Ovary (tissue), 9 donors: ENCODE measurements around the gene IQCM. TPM values are rescaled to one million over a fixed set of nuclear protein-coding genes. Genes with fewer than 3 reads are reported as not detected.

ENCODE experiments used
- DNase-seq, 5 donors: peaks; one replicate each; pipeline ENCODE4 v3.0.0-alpha.2; 2019 to 2020
- H3K27ac ChIP-seq, 2 donors: fragments of 200-600 bp; one replicate each; pipeline versions ENCODE4 v1.5.1 to v1.8.0; 2019 to 2022
- H3K27me3 ChIP-seq: fragments of 200-600 bp; one replicate; pipeline ENCODE4 v1.8.0; 2022
- H3K36me3 ChIP-seq: fragments of 200-600 bp; sonication (generic); one replicate; pipeline ENCODE4 v1.5.1; 2019
- H3K4me1 ChIP-seq: one replicate; pipeline ENCODE4 v1.8.1; 2013; ENCODE audit warnings: mild to moderate bottlenecking, moderate library complexity; ENCODE audit not compliant: insufficient read depth
- H3K4me3 ChIP-seq: fragments of 200-600 bp; sonication (generic); one replicate; pipeline ENCODE4 v1.5.1; 2017
- H3K9me3 ChIP-seq, 2 donors: fragments of 200-600 bp in 1 of 2; sonication (generic) in 1 of 2; one replicate each; pipeline versions ENCODE4 v1.5.1 to v1.8.1; 2013 to 2019; ENCODE audit warnings: mild to moderate bottlenecking in 1 of 2, moderate library complexity in 1 of 2
- CTCF ChIP-seq, 3 donors: fragments of 450-650 bp in 2 of 3; fragments of 200-600 bp in 1 of 3; IDR thresholded peaks; one replicate each; pipeline versions ENCODE4 v1.5.1 to v1.8.0; 2016 to 2022; ENCODE audit warnings: antibody characterized with exemption in 3 of 3, mild to moderate bottlenecking in 1 of 3
- EP300 ChIP-seq: sonication (generic); formaldehyde crosslinking; IDR thresholded peaks from one replicate; pipeline ENCODE4 v1.6.1; 2017; ENCODE audit warnings: antibody characterized with exemption
- POLR2A ChIP-seq: fragments of 450-650 bp; IDR thresholded peaks from one replicate; pipeline ENCODE4 v1.6.1; 2017; ENCODE audit warnings: antibody characterized with exemption, mild to moderate bottlenecking, moderate library complexity
- WGBS, 3 donors: extraction: QIAGEN DNeasy Blood & Tissue Kit in 1 of 3; methylation state at CpG; one replicate each; pipeline versions ENCODE4 v1.1.5 to v1.1.7; 2013 to 2017; 5-methylcytosine and 5-hydroxymethylcytosine counted together
- intact Hi-C, 4 donors: fragments of 100-400 bp; cut with DNase I; formaldehyde crosslinking; loops; one replicate each; pipeline versions ENCODE4 v1.11.0 to v1.15.1; 2022 to 2023
- polyA plus RNA-seq, 2 donors: library from polyadenylated mRNA; stranded (reverse); fragments of 200-250 nt in 1 of 2; fragments of 350-450 nt in 1 of 2; fragmentation: Illumina TruSeq in 1 of 2; extraction: RNeasy Lipid Tissue Mini Kit (QIAGEN cat#74804) in 1 of 2; gene quantifications; one replicate each; pipeline ENCODE4 v1.2.3, GENCODE V29; 2013 to 2014
- total RNA-seq, 7 donors: library from RNA; depleted of rRNA in 2 of 7; stranded (reverse); fragments of >200 nt in 2 of 7; fragmentation: NEBNext Ultra II Directional in 3 of 7; extraction: Animal tissue kit (Norgen Biotek cat#: 25700) in 3 of 7; gene quantifications; one replicate each; pipeline versions ENCODE4 v1.1.0 to v1.2.4, GENCODE V29; 2016 to 2023
- donor health status: DM: no; HTN: no; CAD: no; lungs with moderate emphysema.
- donor health status: DM: no; HTN: no; CAD: no.
- donor health status: Bipolar disorder and iron deficiency.
- donor health status: DM: yes; HTN: yes; CAD: no.
- donor health status: DM: no; HTN: no; CAD: no.
- donor health status: DM: yes; HTN: yes; CAD: no.

Gene IQCM
- total and polyA plus RNA-seq, 9 donors: not detected

GRCh38 chr4:149825336-149825735 lies 9.7 kb upstream of the IQCM start:
- no peak for DNase-seq
- H3K36me3 ChIP-seq: no peaks in the 10 kb centered on the region
- no peaks in the 10 kb centered on the region for H3K9me3 ChIP-seq
- intact Hi-C loops: no loop called here
- no peak overlapping the region for H3K27ac ChIP-seq
- no peaks in the 10 kb centered on the region for H3K27me3 ChIP-seq
- H3K4me1 ChIP-seq: no peaks in the 10 kb centered on the region
- no peak overlapping the region for H3K4me3 ChIP-seq
- 90 to 91% (median 90%) methylated on average over 2 of the region's 2 CpGs for WGBS, 3 donors
- no peak for TF ChIP-seq POLR2A
- no peak for TF ChIP-seq EP300
- TF ChIP-seq CTCF (IDR thresholded peaks at IDR 0.05): no peak

GRCh38 chr4:149823769-149824221 lies 8.2 kb upstream of the IQCM start:
- no peak for DNase-seq
- no peaks in the 10 kb centered on the region for H3K9me3 ChIP-seq
- H3K36me3 ChIP-seq: no peaks in the 10 kb centered on the region
- H3K27ac ChIP-seq: no peak overlapping the region
- H3K27me3 ChIP-seq: no peaks in the 10 kb centered on the region
- intact Hi-C loops: no loop called here
- WGBS, 3 donors: 54 to 66% (median 61%) methylated on average over 4 of the region's 4 CpGs
- H3K4me1 ChIP-seq: no peaks in the 10 kb centered on the region
- H3K4me3 ChIP-seq: no peak overlapping the region
- TF ChIP-seq POLR2A (no peak), CTCF (IDR thresholded peaks at IDR 0.05) (no peak), EP300 (no peak)

- Histone ChIP-seq H3K4me1 (no peaks in the 10 kb centered on the region), H3K4me3 (no peak overlapping the region), H3K27me3 (no peaks in the 10 kb centered on the region), H3K9me3 (no peaks in the 10 kb centered on the region), H3K27ac (no peak overlapping the region), H3K36me3 (no peaks in the 10 kb centered on the region)
- 12 to 33% (median 12%) methylated on average over 2 of the region's 2 CpGs for WGBS, 3 donors
- TF ChIP-seq EP300 (no peak), POLR2A (no peak), CTCF (IDR thresholded peaks at IDR 0.05) (no peak)
- DNase-seq: no peak
- intact Hi-C loops: no loop called here
Measured at GRCh38 chr4:149801416-149801815, 14.2 kb downstream of the IQCM start.

GRCh38 chr4:149799546-149799945 lies 16.1 kb downstream of the IQCM start:
- no peaks in the 10 kb centered on the region for H3K27me3 ChIP-seq
- intact Hi-C loops: no loop called here
- H3K36me3 ChIP-seq: no peaks in the 10 kb centered on the region
- H3K27ac ChIP-seq: no peak overlapping the region
- no peak overlapping the region for H3K4me3 ChIP-seq
- 79 to 91% (median 85%) methylated on average over 1 of the region's 1 CpG for WGBS, 3 donors
- no peaks in the 10 kb centered on the region for H3K9me3 ChIP-seq
- no peak for DNase-seq
- no peak for TF ChIP-seq CTCF (IDR thresholded peaks at IDR 0.05)
- TF ChIP-seq EP300: no peak
- no peak for TF ChIP-seq POLR2A
- H3K4me1 ChIP-seq: no peaks in the 10 kb centered on the region

- intact Hi-C loops: no loop called here
- H3K9me3 ChIP-seq: no peaks in the 10 kb centered on the region
- TF ChIP-seq CTCF (IDR thresholded peaks at IDR 0.05) (no peak), EP300 (no peak), POLR2A (no peak)
- no peak overlapping the region for H3K27ac ChIP-seq
- no peaks in the 10 kb centered on the region for H3K4me1 ChIP-seq
- no peaks in the 10 kb centered on the region for H3K27me3 ChIP-seq
- DNase-seq: no peak
- H3K4me3 ChIP-seq: no peak overlapping the region
- no peaks in the 10 kb centered on the region for H3K36me3 ChIP-seq
Measured at GRCh38 chr4:149796381-149796780, 19.3 kb downstream of the IQCM start.
